K562 (cell line): Measurements from ENCODE around the gene SIRT7. TPM values are rescaled to one million over a fixed set of nuclear protein-coding genes. Genes with fewer than 3 reads are reported as not detected.
A peak's percentile ranks its signal among the peaks of the same experiment; 100 is the strongest.

Experiments
- BHLHE40 ChIP-seq: IDR thresholded peaks from 2 replicates; pipeline ENCODE4 v1.6.1; 2011; ENCODE audit warnings: low read length, improper control_type of control experiment
- CTCF ChIP-seq, 3 experiments: IDR thresholded peaks in 2 of 3; conservative IDR thresholded peaks in 1 of 3; 2 replicates each; pipeline ENCODE4 v1.5.1; 2011 to 2012; ENCODE audit warnings: low read length in 3 of 3, mild to moderate bottlenecking in 3 of 3, control low read depth in 2 of 3, improper control_type of control experiment in 1 of 3, inconsistent platforms in 1 of 3, low read depth in 1 of 3, mixed read lengths in 1 of 3, moderate library complexity in 1 of 3; ENCODE audit not compliant: insufficient read depth in 2 of 3
- ETS2 ChIP-seq: IDR thresholded peaks from 2 replicates; pipeline ENCODE4 v1.6.1; 2016; ENCODE audit warnings: borderline replicate concordance, missing genetic modification characterization, mild to moderate bottlenecking, moderate library complexity, missing compliant biosample characterization; ENCODE audit not compliant: poor library complexity, severe bottlenecking
- FOXM1 ChIP-seq, 2 experiments: fragments of 450-650 bp in 1 of 2; sonication (generic) in 1 of 2; formaldehyde crosslinking in 1 of 2; IDR thresholded peaks; 2 replicates each; pipeline versions ENCODE4 v1.6.1 to v1.9.0; 2017 to 2022; ENCODE audit warnings: low read depth in 2 of 2, mild to moderate bottlenecking in 2 of 2, missing genetic modification reagents in 1 of 2, moderate library complexity in 1 of 2
- FOXP1 ChIP-seq: sonication (generic); formaldehyde crosslinking; IDR thresholded peaks from 2 replicates; pipeline ENCODE4 v1.8.0; 2022; ENCODE audit warnings: mild to moderate bottlenecking, missing genetic modification reagents
- GABPB2 ChIP-seq: fragments of 250-450 bp; sonication (Bioruptor Pico); conservative IDR thresholded peaks from 2 replicates; pipeline ENCODE4 v1.5.1; 2021; ENCODE audit warnings: mild to moderate bottlenecking
- GATAD2A ChIP-seq: fragments of 450-650 bp; IDR thresholded peaks from 2 replicates; pipeline ENCODE4 v1.6.1; 2017
- GTF2F1 ChIP-seq: IDR thresholded peaks from 2 replicates; pipeline ENCODE4 v1.6.1; 2011; ENCODE audit warnings: low read depth, low read length, improper control_type of control experiment
- HDAC2 ChIP-seq: fragments of 450-650 bp; IDR thresholded peaks from 2 replicates; pipeline ENCODE4 v1.6.1; 2016; ENCODE audit warnings: mild to moderate bottlenecking
- LARP7 ChIP-seq: fragments of 450-650 bp; IDR thresholded peaks from 2 replicates; pipeline ENCODE4 v1.6.1; 2016
- NONO ChIP-seq, 2 experiments: fragments of 200-400 bp in 1 of 2; fragments of 450-650 bp in 1 of 2; formaldehyde crosslinking in 1 of 2; IDR thresholded peaks; 2 replicates each; pipeline ENCODE4 v1.6.1; 2017; ENCODE audit warnings: low read depth in 2 of 2, mild to moderate bottlenecking in 2 of 2, moderate library complexity in 2 of 2, low read length in 1 of 2
- PCBP1 ChIP-seq: fragments of 200-400 bp; formaldehyde crosslinking; IDR thresholded peaks from 2 replicates; pipeline ENCODE4 v1.6.1; 2018; ENCODE audit warnings: mild to moderate bottlenecking, low read depth, low read length; ENCODE audit not compliant: poor library complexity, severe bottlenecking
- RB1 ChIP-seq: fragments of 450-650 bp; IDR thresholded peaks from 2 replicates; pipeline ENCODE4 v1.6.1; 2017; ENCODE audit warnings: low read depth, mild to moderate bottlenecking
- SAP30 ChIP-seq: fragments of 200-600 bp; sonication (generic); IDR thresholded peaks from 2 replicates; pipeline ENCODE4 v1.6.1; 2012; ENCODE audit warnings: borderline replicate concordance, low read depth, mild to moderate bottlenecking, moderate library complexity, low read length, control low read depth, inconsistent platforms; ENCODE audit not compliant: insufficient read depth, poor library complexity, severe bottlenecking
- TCF15 ChIP-seq: fragments of 250-450 bp; sonication (Bioruptor Pico); IDR thresholded peaks from 2 replicates; pipeline ENCODE4 v1.8.0; 2022; ENCODE audit warnings: moderate library complexity, mild to moderate bottlenecking, inconsistent platforms
- TEAD2 ChIP-seq: fragments of 450-650 bp; IDR thresholded peaks from 2 replicates; pipeline ENCODE4 v1.6.1; 2016; ENCODE audit warnings: missing genetic modification characterization, control low read depth, missing compliant biosample characterization
- THRAP3 ChIP-seq: fragments of 450-650 bp; IDR thresholded peaks from 2 replicates; pipeline ENCODE4 v1.6.1; 2016; ENCODE audit warnings: mild to moderate bottlenecking, inconsistent platforms, borderline replicate concordance
- VEZF1 ChIP-seq: fragments of 200-800 bp; sonication (Bioruptor generic); IDR thresholded peaks from 2 replicates; pipeline ENCODE4 v1.6.1; 2017; ENCODE audit warnings: missing genetic modification characterization, missing compliant biosample characterization
- YY1 ChIP-seq, 3 experiments: IDR thresholded peaks; 2 replicates each; pipeline ENCODE4 v1.6.1; 2011; ENCODE audit warnings: low read length in 2 of 3, mild to moderate bottlenecking in 2 of 3, moderate library complexity in 2 of 3, borderline replicate concordance in 1 of 3, control low read depth in 1 of 3, low read depth in 1 of 3; ENCODE audit not compliant: insufficient read depth in 3 of 3, insufficient replicate concordance in 2 of 3, control insufficient read depth in 1 of 3, insufficient read length in 1 of 3; ENCODE audit errors: extremely low read depth in 1 of 3
- ZFX ChIP-seq: sonication (generic); formaldehyde crosslinking; IDR thresholded peaks from 2 replicates; pipeline ENCODE4 v1.8.0; 2022; ENCODE audit warnings: mild to moderate bottlenecking, missing genetic modification reagents, moderate library complexity
- ZNF23 ChIP-seq: fragments of 250-450 bp; sonication (Bioruptor Pico); IDR thresholded peaks from 2 replicates; pipeline ENCODE4 v1.4.0; 2020; ENCODE audit warnings: mild to moderate bottlenecking
- ZNF24 ChIP-seq: fragments of 450-650 bp; IDR thresholded peaks from 2 replicates; pipeline ENCODE4 v1.6.1; 2016
- ZNF316 ChIP-seq: fragments of 450-650 bp; IDR thresholded peaks from 2 replicates; pipeline ENCODE4 v1.6.1; 2016
- ZNF445 ChIP-seq: fragments of 250-450 bp; sonication (Bioruptor Pico); IDR thresholded peaks from 2 replicates; pipeline ENCODE4 v1.4.0; 2020; ENCODE audit warnings: low read depth, mild to moderate bottlenecking, moderate library complexity
- ZNF75A ChIP-seq: fragments of 450-650 bp; formaldehyde crosslinking; IDR thresholded peaks from 2 replicates; pipeline ENCODE4 v1.4.0; 2020; ENCODE audit warnings: mild to moderate bottlenecking
- polyA plus RNA-seq, 8 experiments: library from polyadenylated mRNA; depleted of rRNA in 4 of 8; stranded (reverse) in 5 of 8; unstranded in 3 of 8; fragments of >200 nt; fragmentation: Nextera tagmentation in 2 of 8; fragmentation: Illumina TruSeq in 1 of 8; extraction: Ambion mirVana in 2 of 8; extraction: Trizol in 1 of 8; gene quantifications; 2 replicates each; pipeline versions ENCODE4 v1.2.1 to v1.2.3, GENCODE V29; 2011 to 2014; ENCODE audit warnings: inconsistent platforms in 1 of 8, missing spikeins in 1 of 8
- total RNA-seq, 7 experiments: library from RNA; depleted of rRNA in 6 of 7; stranded (reverse); fragments of >200 nt in 6 of 7; fragmentation: Illumina TruSeq in 2 of 7; extraction: Trizol in 2 of 7; gene quantifications; 2 replicates each; pipeline versions ENCODE4 v1.2.1 to v1.2.3, GENCODE V29; 2011 to 2021; ENCODE audit warnings: low replicate concordance in 1 of 7

The SIRT7 gene
- total and polyA plus RNA-seq, 9 of the 15 experiments (the other 6 are each of a cell fraction or from before 2014, with no cell fraction given): 1.6 to 54.8 (median 20.3) TPM

- peak in 2 of 3 experiments; percentile 11 to 50 for TF ChIP-seq YY1 (IDR thresholded peaks at IDR 0.05; ENCODE audit: borderline replicate concordance in 1 of 3, control insufficient read depth in 1 of 3, extremely low read depth in 1 of 3, insufficient read depth in 3 of 3, insufficient read length in 1 of 3, insufficient replicate concordance in 2 of 3, low read depth in 1 of 3, low read length in 2 of 3)
- TF ChIP-seq ETS2 (tag): no peak
- TF ChIP-seq PCBP1: peak; percentile 63
- TF ChIP-seq ZNF24: no peak
- TF ChIP-seq RB1: no peak; the same call in 1 of the 2 replicates
- TF ChIP-seq ZFX (CRISPR knock-in tag): no peak
- TF ChIP-seq GTF2F1: no peak
- no peak for TF ChIP-seq HDAC2
- no peak for TF ChIP-seq THRAP3
- TF ChIP-seq NONO (IDR thresholded peaks at IDR 0.05; ENCODE audit: low read depth in 2 of 2, low read length in 1 of 2): peak in 1 of 2 experiments; percentile 44; a peak in 1 of 4 replicates
- TF ChIP-seq TCF15 (CRISPR knock-in tag): no peak
- TF ChIP-seq ZNF445 (CRISPR knock-in tag): no peak
- no peak for TF ChIP-seq ZNF75A (CRISPR knock-in tag)
- TF ChIP-seq FOXP1 (CRISPR knock-in tag): 0 out of 2 replicates have a peak, but pooled peaks have one; percentile 36
- TF ChIP-seq SAP30: peak; percentile 5
- TF ChIP-seq LARP7: no peak
- TF ChIP-seq GABPB2 (CRISPR knock-in tag): no peak
- TF ChIP-seq ZNF23: no peak
- TF ChIP-seq CTCF (IDR thresholded peaks at IDR 0.05 in 2 of 3, conservative IDR thresholded peaks at IDR 0.05 in 1 of 3; ENCODE audit: insufficient read depth in 2 of 3, low read depth in 1 of 3, low read length in 3 of 3): peak in 1 of 3 experiments; percentile 15; a peak in 2 of 6 replicates
- TF ChIP-seq VEZF1 (CRISPR knock-in tag): peak; percentile 97
- no peak for TF ChIP-seq ZNF316
- no peak for TF ChIP-seq TEAD2
- no peak for TF ChIP-seq FOXM1 (IDR thresholded peaks at IDR 0.05; ENCODE audit: low read depth)
- TF ChIP-seq FOXM1 (CRISPR knock-in tag; IDR thresholded peaks at IDR 0.05; ENCODE audit: low read depth): 0 out of 2 replicates have a peak, but pooled peaks have one; percentile 38
- no peak for TF ChIP-seq GATAD2A
- peak; percentile 64; the same call in 1 of the 2 replicates for TF ChIP-seq BHLHE40
These were observed 6.6 kb downstream of the SIRT7 start, which contains the start of gene PCYT2 (continued) for GRCh38 chr17:81911277-81911961.
